Transverse colon (tissue), 3 donors: ENCODE data around the gene DNAAF3.

Experiments used
- EP300 ChIP-seq: sonication (generic); formaldehyde crosslinking; IDR thresholded peaks from one replicate; pipeline ENCODE4 v1.6.1; 2017; ENCODE audit warnings: antibody characterized with exemption, low read depth
- TF ChIP-seq, protein P1 (sequence below), 5 experiments: fragments of 200-600 bp in 3 of 5; fragments of 450-650 bp in 2 of 5; sonication (generic) in 3 of 5; IDR thresholded peaks; 1 replicate in 2 of 5; 2 replicates in 3 of 5; pipeline ENCODE4 v1.5.1; 2016 to 2017; ENCODE audit warnings: antibody characterized with exemption in 5 of 5, inconsistent platforms in 3 of 5, mild to moderate bottlenecking in 2 of 5, moderate library complexity in 1 of 5

GRCh38 chr19:55153652-55154264 lies 12.7 kb downstream of the DNAAF3 start:
- TF ChIP-seq, protein P1, sequence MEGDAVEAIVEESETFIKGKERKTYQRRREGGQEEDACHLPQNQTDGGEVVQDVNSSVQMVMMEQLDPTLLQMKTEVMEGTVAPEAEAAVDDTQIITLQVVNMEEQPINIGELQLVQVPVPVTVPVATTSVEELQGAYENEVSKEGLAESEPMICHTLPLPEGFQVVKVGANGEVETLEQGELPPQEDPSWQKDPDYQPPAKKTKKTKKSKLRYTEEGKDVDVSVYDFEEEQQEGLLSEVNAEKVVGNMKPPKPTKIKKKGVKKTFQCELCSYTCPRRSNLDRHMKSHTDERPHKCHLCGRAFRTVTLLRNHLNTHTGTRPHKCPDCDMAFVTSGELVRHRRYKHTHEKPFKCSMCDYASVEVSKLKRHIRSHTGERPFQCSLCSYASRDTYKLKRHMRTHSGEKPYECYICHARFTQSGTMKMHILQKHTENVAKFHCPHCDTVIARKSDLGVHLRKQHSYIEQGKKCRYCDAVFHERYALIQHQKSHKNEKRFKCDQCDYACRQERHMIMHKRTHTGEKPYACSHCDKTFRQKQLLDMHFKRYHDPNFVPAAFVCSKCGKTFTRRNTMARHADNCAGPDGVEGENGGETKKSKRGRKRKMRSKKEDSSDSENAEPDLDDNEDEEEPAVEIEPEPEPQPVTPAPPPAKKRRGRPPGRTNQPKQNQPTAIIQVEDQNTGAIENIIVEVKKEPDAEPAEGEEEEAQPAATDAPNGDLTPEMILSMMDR (IDR thresholded peaks at IDR 0.05), result no peak
- TF ChIP-seq EP300, result no peak
